ENCODE data around the gene ERBB3.

- TF ChIP-seq CTCF (IDR thresholded peaks at IDR 0.05; ENCODE audit: insufficient read depth, low read depth, low read length): no peak
- no peak for TF ChIP-seq EZH2 (IDR thresholded peaks at IDR 0.05; ENCODE audit: insufficient read depth, low read length)
Observed at GRCh38 chr12:56118688-56119357, 38.9 kb downstream of the ERBB3 start.
